Endothelial cell of umbilical vein (primary cell): ENCODE results near the gene FAM53A. TPM values are rescaled to one million over a fixed set of nuclear protein-coding genes. Genes with fewer than 3 reads are reported as not detected.

ENCODE experiments used
- BruUV-seq: library from RNA; stranded (reverse); fragments of 400-500 nt; replicated peaks from 2 replicates; lab custom pipeline; 2021; lab: Mats Ljungman, UMichigan
- CTCF ChIA-PET: fragments of 300-600, 350-600 bp; sonication (Branson Sonifier 250); formaldehyde crosslinking; loops from one replicate; lab custom pipeline; 2021; ENCODE audit warnings: antibody characterized with exemption, inconsistent platforms; lab: Charles Lee
- POLR2A ChIA-PET: fragments of 300-600, 350-600 bp; sonication (Branson Sonifier 250); formaldehyde crosslinking; loops from one replicate; lab custom pipeline; 2021; ENCODE audit warnings: antibody characterized with exemption, inconsistent platforms; lab: Charles Lee
- DNase-seq: peaks from one replicate; pipeline ENCODE4 v3.0.0-alpha.2; 2011; ENCODE audit warnings: low read depth, low spot score
- FAIRE-seq: peaks from 2 replicates; lab custom pipeline; 2011; peaks lifted over from hg19 to GRCh38; lab: Jason Lieb, UNC
- H2AFZ ChIP-seq: 2 replicates; pipeline ENCODE4 v1.6.0; 2012; ENCODE audit warnings: low read depth, low read length, control low read depth, inconsistent platforms
- H3K27ac ChIP-seq: 2 replicates; pipeline ENCODE4 v1.5.1; 2011; ENCODE audit warnings: low read depth, mild to moderate bottlenecking, control low read depth, low read length, moderate library complexity; ENCODE audit not compliant: insufficient read depth
- H3K27me3 ChIP-seq, 2 experiments: 2 replicates each; pipeline versions ENCODE4 v1.6.0 to v1.6.1; 2011; ENCODE audit warnings: low read length in 2 of 2, mixed read lengths in 1 of 2; ENCODE audit not compliant: control insufficient read depth in 2 of 2, insufficient read depth in 2 of 2
- H3K36me3 ChIP-seq, 2 experiments: 2 replicates in 1 of 2; 3 replicates in 1 of 2; pipeline ENCODE4 v1.5.1; 2011; ENCODE audit warnings: low read length in 2 of 2, mild to moderate bottlenecking in 1 of 2, moderate library complexity in 1 of 2; ENCODE audit not compliant: control insufficient read depth in 2 of 2, insufficient read depth in 2 of 2; ENCODE audit errors: extremely low read depth in 1 of 2
- H3K4me1 ChIP-seq: 3 replicates; pipeline ENCODE4 v1.5.1; 2011; ENCODE audit warnings: mild to moderate bottlenecking, low read length; ENCODE audit not compliant: control insufficient read depth, insufficient read depth; ENCODE audit errors: extremely low read depth
- H3K4me2 ChIP-seq: 2 replicates; pipeline ENCODE4 v1.6.1; 2011; ENCODE audit warnings: low read length, control low read depth, mixed read lengths; ENCODE audit not compliant: insufficient read depth
- H3K4me3 ChIP-seq, 3 experiments: fragments of 200-600 bp in 1 of 3; sonication (generic), shearing (Covaris generic) in 1 of 3; replicated peaks in 1 of 3; 2 replicates each; pipeline ENCODE4 v1.5.1; 2011 to 2016; ENCODE audit warnings: control low read depth in 3 of 3, low read length in 3 of 3, mild to moderate bottlenecking in 2 of 3, inconsistent platforms in 1 of 3, low read depth in 1 of 3, moderate library complexity in 1 of 3; ENCODE audit not compliant: insufficient read depth in 1 of 3
- H3K79me2 ChIP-seq: 2 replicates; pipeline ENCODE4 v1.6.0; 2012; ENCODE audit warnings: low read length, inconsistent platforms; ENCODE audit not compliant: control insufficient read depth, insufficient read depth
- H3K9ac ChIP-seq: replicated peaks from 2 replicates; pipeline ENCODE3; 2011; ENCODE audit warnings: low read length, control low read depth; ENCODE audit not compliant: insufficient read depth; ENCODE audit errors: extremely low read depth
- H3K9me1 ChIP-seq: replicated peaks from 3 replicates; pipeline ENCODE4 v1.6.0; 2011; ENCODE audit warnings: mild to moderate bottlenecking, low read length; ENCODE audit not compliant: control insufficient read depth, insufficient read depth; ENCODE audit errors: extremely low read depth
- H3K9me3 ChIP-seq: replicated peaks from 2 replicates; pipeline ENCODE4 v1.5.1; 2012; ENCODE audit warnings: low read length, inconsistent platforms; ENCODE audit not compliant: control insufficient read depth, insufficient read depth
- H4K20me1 ChIP-seq: replicated peaks from 2 replicates; pipeline ENCODE3; 2011; ENCODE audit warnings: mild to moderate bottlenecking, low read length; ENCODE audit not compliant: control insufficient read depth, insufficient read depth; ENCODE audit errors: extremely low read depth
- EZH2 ChIP-seq: IDR thresholded peaks from 2 replicates; pipeline ENCODE4 v1.6.1; 2012; ENCODE audit warnings: borderline replicate concordance, low read depth, mild to moderate bottlenecking, moderate library complexity, low read length, inconsistent platforms; ENCODE audit not compliant: severe bottlenecking
- FOS ChIP-seq: IDR thresholded peaks from 2 replicates; pipeline ENCODE4 v1.6.1; 2011; ENCODE audit warnings: mild to moderate bottlenecking, low read length, moderate library complexity, borderline replicate concordance; ENCODE audit not compliant: insufficient read depth
- GATA2 ChIP-seq: IDR thresholded peaks from 2 replicates; pipeline ENCODE4 v1.7.0; 2011; ENCODE audit warnings: low read depth, mild to moderate bottlenecking, moderate library complexity, mixed read lengths, low read length; ENCODE audit not compliant: insufficient read length, insufficient read depth
- JUN ChIP-seq: IDR thresholded peaks from 2 replicates; pipeline ENCODE4 v1.6.1; 2011; ENCODE audit warnings: borderline replicate concordance, low read depth; ENCODE audit not compliant: insufficient read length, insufficient read depth
- MYC ChIP-seq: IDR thresholded peaks from one replicate; pipeline ENCODE4 v1.6.1; 2011; ENCODE audit warnings: mild to moderate bottlenecking, low read depth, low read length
- POLR2A ChIP-seq: IDR thresholded peaks from 2 replicates; pipeline ENCODE4 v1.6.1; 2012; ENCODE audit warnings: low read depth, mild to moderate bottlenecking, control low read depth, low read length
- POLR2AphosphoS5 ChIP-seq: IDR thresholded peaks from 2 replicates; pipeline ENCODE4 v1.6.1; 2012; ENCODE audit warnings: low read depth, mild to moderate bottlenecking, control low read depth, low read length, moderate library complexity; ENCODE audit not compliant: insufficient read depth
- dilution Hi-C: fragments of 300-500 bp; cut with MboI; formaldehyde crosslinking; loops from one replicate; pipeline ENCODE4 v1.15.0; 2019; ENCODE audit warnings: low sequenced_read_pairs; ENCODE audit not compliant: extremely low pct_ligation_motif_present
- intact Hi-C: fragments of 100-400 bp; cut with micrococcal nuclease; formaldehyde crosslinking; loops from one replicate; pipeline ENCODE4 v1.10.0; 2022
- polyA plus RNA-seq, 4 experiments: library from polyadenylated mRNA; depleted of rRNA in 3 of 4; stranded (reverse) in 3 of 4; unstranded in 1 of 4; fragments of >200 nt; gene quantifications; 2 replicates each; pipeline versions ENCODE4 v1.2.1 to v1.2.3, GENCODE V29; 2011 to 2012; ENCODE audit warnings: missing spikeins in 1 of 4
- total RNA-seq: library from RNA; stranded (reverse); gene quantifications from 2 replicates; pipeline ENCODE4 v1.2.3, GENCODE V29; 2021
- TF ChIP-seq, protein P1 (sequence below), 2 donors: IDR thresholded peaks; 1 replicate in 1 of 2; 2 replicates in 1 of 2; pipeline ENCODE4 v1.5.1; 2011; ENCODE audit warnings: low read length in 2 of 2, mild to moderate bottlenecking in 2 of 2, moderate library complexity in 2 of 2, control low read depth in 1 of 2, inconsistent platforms in 1 of 2, low read depth in 1 of 2; ENCODE audit not compliant: insufficient read depth in 1 of 2; ENCODE audit errors: extremely low read depth in 1 of 2
- TF ChIP-seq, protein P2 (sequence below): IDR thresholded peaks from 2 replicates; pipeline ENCODE4 v1.6.1; 2011; ENCODE audit not compliant: insufficient read depth, insufficient read length

Gene FAM53A
- total and polyA plus RNA-seq, 2 donors (not counting 3 experiments of a cell fraction or from before 2014, with no cell fraction given) = 1.3 to 1.7 TPM

DNA sequence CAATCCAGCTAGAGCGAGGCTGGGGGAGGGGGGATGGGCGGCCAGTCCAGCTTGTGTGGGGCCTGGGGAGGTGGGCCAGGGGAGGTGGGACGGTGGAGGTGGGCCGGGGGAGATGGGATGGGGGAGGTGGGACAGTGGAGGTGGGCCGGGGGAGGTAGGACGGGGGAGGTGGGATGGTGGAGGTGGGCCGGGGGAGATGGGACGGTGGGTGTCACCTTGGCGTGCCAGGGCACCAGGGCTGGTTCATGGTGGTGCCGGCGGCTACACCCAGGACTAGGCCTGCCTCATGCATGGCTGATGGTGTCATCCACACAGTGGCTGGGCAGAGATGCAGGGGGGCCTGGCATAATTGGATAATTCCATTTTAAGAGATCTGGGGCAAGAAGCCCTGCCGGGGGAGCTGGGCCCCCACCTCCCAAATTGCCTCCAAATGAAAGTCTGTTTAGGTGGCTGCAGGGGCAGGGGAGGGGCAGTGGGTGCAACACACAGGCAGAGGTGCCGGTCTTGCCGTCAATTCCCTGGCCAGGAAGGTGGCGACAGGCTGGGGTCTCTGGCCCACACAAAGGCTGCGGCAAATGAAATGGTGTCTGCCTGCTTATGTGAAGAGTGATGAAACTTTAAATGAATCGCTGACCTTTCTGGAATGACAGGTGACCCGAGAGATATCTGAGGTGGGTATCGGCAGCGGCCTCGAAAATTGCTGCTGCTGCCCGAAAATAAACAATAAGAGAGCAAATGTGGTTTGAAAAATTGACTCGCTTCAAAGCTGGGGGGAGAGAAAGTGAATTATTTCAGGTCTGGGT, 82.1 kb downstream of the FAM53A start:
- H3K9me3 ChIP-seq = no peaks in the 10 kb centered on the region
- no peak overlapping the region for H3K4me2 ChIP-seq
- TF ChIP-seq POLR2AphosphoS5 (no peak), GATA2 (no peak), POLR2A (no peak), MYC (no peak), EZH2 (no peak), FOS (no peak), JUN (no peak)
- TF ChIP-seq, protein P1, sequence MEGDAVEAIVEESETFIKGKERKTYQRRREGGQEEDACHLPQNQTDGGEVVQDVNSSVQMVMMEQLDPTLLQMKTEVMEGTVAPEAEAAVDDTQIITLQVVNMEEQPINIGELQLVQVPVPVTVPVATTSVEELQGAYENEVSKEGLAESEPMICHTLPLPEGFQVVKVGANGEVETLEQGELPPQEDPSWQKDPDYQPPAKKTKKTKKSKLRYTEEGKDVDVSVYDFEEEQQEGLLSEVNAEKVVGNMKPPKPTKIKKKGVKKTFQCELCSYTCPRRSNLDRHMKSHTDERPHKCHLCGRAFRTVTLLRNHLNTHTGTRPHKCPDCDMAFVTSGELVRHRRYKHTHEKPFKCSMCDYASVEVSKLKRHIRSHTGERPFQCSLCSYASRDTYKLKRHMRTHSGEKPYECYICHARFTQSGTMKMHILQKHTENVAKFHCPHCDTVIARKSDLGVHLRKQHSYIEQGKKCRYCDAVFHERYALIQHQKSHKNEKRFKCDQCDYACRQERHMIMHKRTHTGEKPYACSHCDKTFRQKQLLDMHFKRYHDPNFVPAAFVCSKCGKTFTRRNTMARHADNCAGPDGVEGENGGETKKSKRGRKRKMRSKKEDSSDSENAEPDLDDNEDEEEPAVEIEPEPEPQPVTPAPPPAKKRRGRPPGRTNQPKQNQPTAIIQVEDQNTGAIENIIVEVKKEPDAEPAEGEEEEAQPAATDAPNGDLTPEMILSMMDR (IDR thresholded peaks at IDR 0.05; ENCODE audit: extremely low read depth in 1 of 2, insufficient read depth in 1 of 2, low read depth in 1 of 2, low read length in 2 of 2) = no peak
- TF ChIP-seq, protein P2, sequence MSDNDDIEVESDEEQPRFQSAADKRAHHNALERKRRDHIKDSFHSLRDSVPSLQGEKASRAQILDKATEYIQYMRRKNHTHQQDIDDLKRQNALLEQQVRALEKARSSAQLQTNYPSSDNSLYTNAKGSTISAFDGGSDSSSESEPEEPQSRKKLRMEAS = no peak
- H3K27me3 ChIP-seq = no peaks in the 10 kb centered on the region
- H3K4me3 ChIP-seq = no peak overlapping the region
- intact Hi-C loops (no loop called here), dilution Hi-C loops (no loop called here)
- no peaks in the 10 kb centered on the region for H3K36me3 ChIP-seq
- no peaks in the 10 kb centered on the region for H3K4me1 ChIP-seq
- H3K9ac ChIP-seq = no peak overlapping the region
- no peak overlapping the region for H3K27ac ChIP-seq
- FAIRE-seq (no peak), DNase-seq (no peak)
- POLR2A ChIA-PET = no interaction called here
- CTCF ChIA-PET = no interaction called here
- BruUV-seq = no TSS peak
- no peaks in the 10 kb centered on the region for H3K9me1 ChIP-seq
- no peaks in the 10 kb centered on the region for H3K79me2 ChIP-seq
- H2AFZ ChIP-seq = no peak overlapping the region
- no peaks in the 10 kb centered on the region for H4K20me1 ChIP-seq
